SH-SY5Y (cell line): Measurements from ENCODE around the gene ANKRD11.

Experiments
- GATA2 ChIP-seq: IDR thresholded peaks from 2 replicates; pipeline ENCODE4 v1.6.1; 2011; ENCODE audit warnings: mild to moderate bottlenecking, low read depth, low read length
- GATA3 ChIP-seq: IDR thresholded peaks from 2 replicates; pipeline ENCODE4 v1.6.1; 2011; ENCODE audit warnings: low read depth, mild to moderate bottlenecking, low read length, moderate library complexity

GRCh38 chr16:89467382-89467781, 23.0 kb downstream of the ANKRD11 start:
- TF ChIP-seq GATA3: no peak
- no peak for TF ChIP-seq GATA2
